HCT116 (cell line): ENCODE results near the gene DQX1. TPM values are rescaled to one million over a fixed set of nuclear protein-coding genes. Genes with fewer than 3 reads are reported as not detected.

Experiments used
- ATAC-seq: fragments of 200-7000 bp; cut with Tn5 transposase; 2 replicates; pipeline ENCODE4 v1.9.1; 2020; ENCODE audit warnings: mild to moderate bottlenecking, moderate library complexity
- BruUV-seq: library from RNA; stranded (reverse); fragments of 400-500 nt; replicated peaks from 2 replicates; lab custom pipeline; 2021; lab: Mats Ljungman, UMichigan
- CTCF ChIA-PET: fragments of 300-600 bp; sonication (Branson Sonifier 250); formaldehyde crosslinking; loops from one replicate; lab custom pipeline; 2021; ENCODE audit warnings: antibody characterized with exemption; lab: Charles Lee
- POLR2A ChIA-PET: fragments of 300-600, 350-600 bp; sonication (Branson Sonifier 250); formaldehyde crosslinking; loops from one replicate; lab custom pipeline; 2021; ENCODE audit warnings: antibody characterized with exemption; lab: Charles Lee
- RAD21 ChIA-PET, 2 experiments: fragments of 300-600 bp; sonication (Branson Sonifier 250); formaldehyde crosslinking; loops; one replicate each; lab custom pipeline; 2023; ENCODE audit warnings: low total read pairs in 2 of 2; ENCODE audit not compliant: uncharacterized antibody in 2 of 2, unreplicated experiment in 2 of 2, low non-redundant PET in 1 of 2; lab: Charles Lee
- DNase-seq: peaks from one replicate; pipeline ENCODE4 v3.0.0-alpha.2; 2010; ENCODE audit warnings: low read depth, low spot score
- H2AFZ ChIP-seq: fragments of 200-600 bp; shearing (Covaris generic), sonication (generic); 2 replicates; pipeline ENCODE4 v1.6.1; 2017; ENCODE audit warnings: low read depth, mixed run types, mixed read lengths, antibody characterized with exemption, low read length; ENCODE audit not compliant: poor library complexity, severe bottlenecking
- H3K27ac ChIP-seq: 2 replicates; pipeline ENCODE4 v1.5.1; 2012; ENCODE audit warnings: low read depth, low read length
- H3K27me3 ChIP-seq: fragments of 200-600 bp; sonication (generic); 2 replicates; pipeline ENCODE4 v1.6.1; 2016; ENCODE audit warnings: mixed run types, low read length, mixed read lengths; ENCODE audit not compliant: insufficient read depth
- H3K36me3 ChIP-seq, 2 experiments: fragments of 200-500 bp in 1 of 2; fragments of 200-600 bp in 1 of 2; sonication (Bioruptor generic) in 1 of 2; sonication (generic) in 1 of 2; 2 replicates each; pipeline versions ENCODE4 v1.5.1 to v1.6.1; 2014 to 2016; ENCODE audit warnings: low read length in 2 of 2, inconsistent platforms in 1 of 2, mixed read lengths in 1 of 2, mixed run types in 1 of 2; ENCODE audit not compliant: insufficient read depth in 2 of 2, control insufficient read depth in 1 of 2
- H3K4me1 ChIP-seq, 2 experiments: fragments of 200-600 bp in 1 of 2; sonication (generic) in 1 of 2; 2 replicates each; pipeline versions ENCODE4 v1.5.1 to v1.6.1; 2012 to 2017; ENCODE audit warnings: low read length in 2 of 2, inconsistent platforms in 1 of 2, mild to moderate bottlenecking in 1 of 2, mixed read lengths in 1 of 2, mixed run types in 1 of 2, moderate library complexity in 1 of 2; ENCODE audit not compliant: insufficient read depth in 2 of 2, control insufficient read depth in 1 of 2
- H3K4me2 ChIP-seq: fragments of 200-600 bp; sonication (generic); 2 replicates; pipeline ENCODE4 v1.6.1; 2017; ENCODE audit warnings: mixed run types, low read length, mixed read lengths
- H3K4me3 ChIP-seq, 2 experiments: fragments of 200-600 bp in 1 of 2; sonication (generic) in 1 of 2; replicated peaks in 1 of 2; 2 replicates each; pipeline ENCODE4 v1.5.1; 2011 to 2016; ENCODE audit warnings: low read length in 2 of 2, control low read depth in 1 of 2, low read depth in 1 of 2, mild to moderate bottlenecking in 1 of 2, mixed read lengths in 1 of 2, mixed run types in 1 of 2
- H3K79me2 ChIP-seq: fragments of 200-600 bp; sonication (generic); 2 replicates; pipeline ENCODE4 v1.6.1; 2017; ENCODE audit warnings: mild to moderate bottlenecking, mixed run types, low read length, moderate library complexity, mixed read lengths; ENCODE audit not compliant: insufficient read depth
- H3K9ac ChIP-seq: fragments of 200-600 bp; sonication (generic); 2 replicates; pipeline ENCODE4 v1.6.1; 2016; ENCODE audit warnings: low read length, mixed read lengths
- H3K9me2 ChIP-seq: fragments of 200-600 bp; sonication (generic), shearing (Covaris generic); 2 replicates; pipeline ENCODE4 v1.6.1; 2017; ENCODE audit warnings: mixed run types, mild to moderate bottlenecking, moderate library complexity; ENCODE audit not compliant: insufficient read depth
- H3K9me3 ChIP-seq, 2 experiments: fragments of 200-500 bp in 1 of 2; fragments of 200-600 bp in 1 of 2; sonication (Bioruptor generic) in 1 of 2; sonication (generic) in 1 of 2; 2 replicates each; pipeline ENCODE4 v1.6.1; 2014 to 2017; ENCODE audit warnings: low read length in 2 of 2, mixed read lengths in 2 of 2, inconsistent platforms in 1 of 2, low read depth in 1 of 2, mild to moderate bottlenecking in 1 of 2, mixed run types in 1 of 2, moderate library complexity in 1 of 2; ENCODE audit not compliant: control insufficient read depth in 1 of 2, insufficient read depth in 1 of 2
- H4K20me1 ChIP-seq: fragments of 200-600 bp; sonication (generic), shearing (Covaris generic); 2 replicates; pipeline ENCODE4 v1.6.1; 2017; ENCODE audit warnings: mixed run types, mild to moderate bottlenecking, moderate library complexity; ENCODE audit not compliant: insufficient read depth
- CBX3 ChIP-seq: IDR thresholded peaks from 2 replicates; pipeline ENCODE4 v1.6.1; 2012; ENCODE audit warnings: low read depth
- CEBPB ChIP-seq: IDR thresholded peaks from 2 replicates; pipeline ENCODE4 v1.6.1; 2012; ENCODE audit warnings: low read depth
- EGR1 ChIP-seq: IDR thresholded peaks from 2 replicates; pipeline ENCODE4 v1.6.1; 2012; ENCODE audit warnings: low read depth
- ELF1 ChIP-seq: IDR thresholded peaks from 2 replicates; pipeline ENCODE4 v1.6.1; 2012; ENCODE audit warnings: low read depth, borderline replicate concordance
- EZH2 ChIP-seq: fragments of 200-600 bp; sonication (generic); IDR thresholded peaks from 2 replicates; pipeline ENCODE4 v1.6.1; 2017; ENCODE audit warnings: antibody characterized with exemption, mixed run types
- EZH2phosphoT487 ChIP-seq: fragments of 200-600 bp; IDR thresholded peaks from 2 replicates; pipeline ENCODE4 v1.6.1; 2018; ENCODE audit warnings: antibody characterized with exemption, borderline replicate concordance
- FOSL1 ChIP-seq: IDR thresholded peaks from 2 replicates; pipeline ENCODE4 v1.6.1; 2012; ENCODE audit warnings: low read depth
- JUND ChIP-seq: IDR thresholded peaks from 2 replicates; pipeline ENCODE4 v1.6.1; 2012
- MAX ChIP-seq: IDR thresholded peaks from 2 replicates; pipeline ENCODE4 v1.6.1; 2012
- POLR2A ChIP-seq: IDR thresholded peaks from 2 replicates; pipeline ENCODE4 v1.7.0; 2011; ENCODE audit warnings: borderline replicate concordance; ENCODE audit not compliant: insufficient read depth, insufficient read length; ENCODE audit errors: extremely low read depth
- POLR2AphosphoS5 ChIP-seq: IDR thresholded peaks from 2 replicates; pipeline ENCODE4 v1.6.1; 2011; ENCODE audit warnings: mild to moderate bottlenecking, low read depth, low read length, moderate library complexity
- RAD21 ChIP-seq: IDR thresholded peaks from 2 replicates; pipeline ENCODE4 v1.6.1; 2012; ENCODE audit warnings: low read depth, mild to moderate bottlenecking
- REST ChIP-seq: IDR thresholded peaks from 2 replicates; pipeline ENCODE4 v1.6.1; 2012; ENCODE audit warnings: low read depth
- SIN3A ChIP-seq: IDR thresholded peaks from 2 replicates; pipeline ENCODE4 v1.6.1; 2012; ENCODE audit warnings: low read depth
- SRF ChIP-seq: IDR thresholded peaks from 2 replicates; pipeline ENCODE4 v1.6.1; 2012; ENCODE audit warnings: low read depth
- TCF7L2 ChIP-seq: IDR thresholded peaks from 2 replicates; pipeline ENCODE4 v1.7.0; 2011; ENCODE audit warnings: borderline replicate concordance, inconsistent platforms; ENCODE audit not compliant: insufficient read depth, insufficient read length; ENCODE audit errors: extremely low read depth
- YY1 ChIP-seq: IDR thresholded peaks from 2 replicates; pipeline ENCODE4 v1.6.1; 2011; ENCODE audit warnings: low read length, low read depth, moderate library complexity, mild to moderate bottlenecking; ENCODE audit not compliant: insufficient replicate concordance; ENCODE audit errors: extremely low read depth
- ZBTB33 ChIP-seq: IDR thresholded peaks from 2 replicates; pipeline ENCODE4 v1.6.1; 2011; ENCODE audit warnings: mild to moderate bottlenecking, low read length, moderate library complexity; ENCODE audit not compliant: insufficient replicate concordance; ENCODE audit errors: extremely low read depth
- ZFX ChIP-seq: fragments of 450-650 bp; IDR thresholded peaks from 2 replicates; pipeline ENCODE4 v1.6.1; 2017
- ZNF274 ChIP-seq: fragments of 200-500 bp; sonication (Bioruptor generic); IDR thresholded peaks from 2 replicates; pipeline ENCODE4 v1.6.1; 2014; ENCODE audit warnings: mild to moderate bottlenecking, low read depth, low read length, inconsistent platforms
- intact Hi-C: fragments of 100-400 bp; cut with micrococcal nuclease; formaldehyde crosslinking; loops from 2 replicates; pipeline ENCODE4 v1.10.0; 2022
- total RNA-seq: library from RNA; stranded (reverse); gene quantifications from one replicate; pipeline ENCODE4 v1.2.1, GENCODE V29; 2021; ENCODE audit not compliant: unreplicated experiment
- TF ChIP-seq, protein P1 (sequence below): IDR thresholded peaks from 2 replicates; pipeline ENCODE4 v1.6.1; 2012

The DQX1 gene
- total RNA-seq, 1 experiment from 2014 or later, result 0.98 TPM

- Histone ChIP-seq H3K4me3 (peak within 1 kb of the TSS; percentile 94 to 96), H4K20me1 (no peaks in the 10 kb centered on the region), H3K4me1 (peaks cover 12 to 18% of the 10 kb centered on the region in 2 experiments; a peak in 3 of 4 replicates), H3K79me2 (peaks cover 10% of the 10 kb centered on the region), H3K9me3 (no peaks in the 10 kb centered on the region), H3K27me3 (no peaks in the 10 kb centered on the region), H3K9me2 (no peaks in the 10 kb centered on the region), H3K9ac (peak within 1 kb of the TSS; percentile 87), H3K4me2 (peak within 1 kb of the TSS; percentile 88), H3K36me3 (peaks cover 8 to 17% of the 10 kb centered on the region in 2 experiments; a peak in 2 of 4 replicates), H3K27ac (peak within 1 kb of the TSS; percentile 82), H2AFZ (no peak within 1 kb of the TSS)
- DNase-seq (peak; percentile 89), ATAC-seq (peak; percentile 86)
- ChIA-PET RAD21 (interaction anchor here in 1 of 2 experiments (0.6 kb wide), 1 partner anchor 57 kb away, joined by 3 read pairs; the partner anchor contains the start of genes AUP1 and HTRA2), POLR2A (interaction anchor here (0.8 to 2.7 kb wide), 6 partner anchors 9 to 58 kb away, joined by 3 to 25 read pairs (median 4); partner anchors contain the start of genes AUP1, CCDC142, HTRA2 and TTC31), CTCF (interaction anchor here (1.5 kb wide), 1 partner anchor 11 kb away, joined by 11 read pairs; the partner anchor contains the start of genes CCDC142 and TTC31)
- BruUV-seq, result TSS peak; percentile 86
- intact Hi-C loops, result no loop called here
- peak; percentile 88 for TF ChIP-seq CBX3
- no peak for TF ChIP-seq EZH2
- peak; percentile 99 for TF ChIP-seq POLR2AphosphoS5
- TF ChIP-seq REST, result no peak
- TF ChIP-seq ELF1, result no peak; the same call in 1 of the 2 replicates
- no peak for TF ChIP-seq EZH2phosphoT487
- no peak for TF ChIP-seq ZNF274
- TF ChIP-seq SIN3A, result peak; percentile 85
- TF ChIP-seq EGR1, result peak; percentile 76
- TF ChIP-seq FOSL1, result no peak
- peak; percentile 93 for TF ChIP-seq POLR2A
- TF ChIP-seq RAD21, result no peak
- TF ChIP-seq SRF, result peak; percentile 63; the same call in 1 of the 2 replicates
- no peak for TF ChIP-seq CEBPB
- peak; percentile 93 for TF ChIP-seq ZFX
- peak; percentile 65 for TF ChIP-seq ZBTB33
- peak; percentile 20 for TF ChIP-seq TCF7L2
- peak; percentile 96 for TF ChIP-seq YY1
- peak; percentile 86 for TF ChIP-seq MAX
- TF ChIP-seq JUND, result peak; percentile 74
- TF ChIP-seq, protein P1, sequence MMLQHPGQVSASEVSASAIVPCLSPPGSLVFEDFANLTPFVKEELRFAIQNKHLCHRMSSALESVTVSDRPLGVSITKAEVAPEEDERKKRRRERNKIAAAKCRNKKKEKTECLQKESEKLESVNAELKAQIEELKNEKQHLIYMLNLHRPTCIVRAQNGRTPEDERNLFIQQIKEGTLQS, result no peak
These were observed 53.7 kb downstream of the DQX1 start, which contains the start of gene MRPL53 for GRCh38 chr2:74472086-74472944. Gene MRPL53, minus strand, starts transcription at chr2:74472680. Its CDS starts 20 bp downstream, at chr2:74472660.
